ENCODE results near the gene POLQ.
"Not testable (repeated sequence)": the region's sequence is repeated elsewhere in the genome, so short reads cannot be mapped to it uniquely, and the experiment has no call there.

Gene POLQ

DNA sequence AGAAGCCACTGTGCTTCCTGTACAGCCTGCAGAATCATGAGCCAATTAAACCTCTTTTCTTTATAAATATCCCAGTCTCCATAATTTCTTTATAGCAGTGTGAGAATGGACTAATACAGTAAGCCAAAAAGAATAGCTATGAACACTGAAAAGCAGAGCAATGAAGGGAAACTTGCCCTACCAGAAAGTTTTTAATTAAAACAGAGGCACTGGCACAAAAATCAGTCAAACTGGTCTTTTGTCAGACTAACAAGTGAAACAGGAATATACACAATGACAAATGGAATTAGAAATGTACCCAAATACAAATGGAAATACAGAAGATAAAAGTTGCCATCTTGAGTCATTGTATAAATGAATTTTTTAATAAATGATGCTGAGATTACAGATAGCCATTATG lies 40.5 kb downstream of the POLQ start:
- no peak for DNase-seq

GRCh38 chr3:121504618-121505017 lies 41.2 kb downstream of the POLQ start:
- no peak for DNase-seq

GRCh38 chr3:121496786-121497185 lies 49.0 kb downstream of the POLQ start:
- no peak for DNase-seq

- DNase-seq = no peak
These were observed 52.4 kb downstream of the POLQ start for GRCh38 chr3:121493431-121493830.

- no peak for DNase-seq
These were observed 54.0 kb downstream of the POLQ start for GRCh38 chr3:121491683-121492320.

GRCh38 chr3:121490161-121490560 lies 55.6 kb downstream of the POLQ start:
- no peak for DNase-seq

DNA sequence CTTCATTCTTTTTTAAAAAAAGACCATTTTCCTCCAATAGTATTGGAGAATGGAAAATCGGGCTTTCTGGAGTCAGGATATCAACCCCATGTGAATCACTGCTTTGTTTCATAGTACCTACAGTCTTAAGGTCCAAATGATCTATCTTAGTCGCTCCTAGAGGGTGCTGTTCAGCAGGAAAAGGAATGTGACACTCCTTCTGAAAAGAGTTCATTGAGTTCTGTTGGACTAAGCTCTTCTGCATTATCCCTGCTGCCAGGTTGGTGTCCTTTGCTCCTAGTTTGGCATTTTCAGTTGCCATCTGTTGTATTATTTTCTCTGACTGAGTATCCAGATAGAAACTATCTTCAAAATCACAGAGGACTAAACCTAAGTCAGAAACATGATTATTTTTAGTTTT lies 57.2 kb downstream of the POLQ start:
- no peak for DNase-seq

DNA sequence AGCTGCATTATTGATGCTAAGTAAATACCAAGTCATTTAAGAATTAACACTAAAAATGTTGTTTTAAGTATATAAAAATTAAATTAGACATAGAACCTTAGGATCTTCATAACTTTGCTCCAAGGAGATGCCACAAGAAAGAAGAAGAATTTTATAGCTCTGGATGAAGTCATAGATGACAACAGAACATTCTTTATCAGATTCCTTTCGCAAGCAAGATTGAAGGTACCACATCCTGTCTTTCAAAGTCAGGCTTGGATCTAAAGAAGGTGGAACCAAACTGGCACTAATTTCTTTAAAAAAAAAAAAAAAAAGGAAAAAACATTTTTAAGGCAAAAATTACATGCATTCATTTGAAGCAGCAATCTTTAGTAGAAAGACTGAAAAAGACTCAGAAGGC lies 62.5 kb downstream of the POLQ start:
- DNase-seq = no peak

DNA sequence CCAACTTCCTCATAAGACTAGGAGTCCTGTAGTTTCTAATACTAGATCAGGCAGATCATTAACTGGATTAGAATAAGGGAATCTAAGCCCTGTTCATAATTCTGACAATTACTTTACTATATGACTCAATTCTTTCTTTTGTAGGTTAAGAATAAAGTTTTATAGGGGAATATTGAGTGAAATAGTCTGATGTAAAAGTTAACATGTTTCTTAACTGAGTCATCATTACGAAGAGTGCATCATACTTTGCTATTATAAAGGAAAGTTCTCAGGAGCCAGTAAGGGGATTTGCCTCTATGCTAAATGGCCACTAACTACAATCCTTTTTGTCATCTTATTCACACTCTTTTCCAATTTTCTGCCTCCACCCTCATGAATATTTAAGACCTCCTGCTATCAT lies 63.1 kb downstream of the POLQ start:
- no peak for DNase-seq

DNA sequence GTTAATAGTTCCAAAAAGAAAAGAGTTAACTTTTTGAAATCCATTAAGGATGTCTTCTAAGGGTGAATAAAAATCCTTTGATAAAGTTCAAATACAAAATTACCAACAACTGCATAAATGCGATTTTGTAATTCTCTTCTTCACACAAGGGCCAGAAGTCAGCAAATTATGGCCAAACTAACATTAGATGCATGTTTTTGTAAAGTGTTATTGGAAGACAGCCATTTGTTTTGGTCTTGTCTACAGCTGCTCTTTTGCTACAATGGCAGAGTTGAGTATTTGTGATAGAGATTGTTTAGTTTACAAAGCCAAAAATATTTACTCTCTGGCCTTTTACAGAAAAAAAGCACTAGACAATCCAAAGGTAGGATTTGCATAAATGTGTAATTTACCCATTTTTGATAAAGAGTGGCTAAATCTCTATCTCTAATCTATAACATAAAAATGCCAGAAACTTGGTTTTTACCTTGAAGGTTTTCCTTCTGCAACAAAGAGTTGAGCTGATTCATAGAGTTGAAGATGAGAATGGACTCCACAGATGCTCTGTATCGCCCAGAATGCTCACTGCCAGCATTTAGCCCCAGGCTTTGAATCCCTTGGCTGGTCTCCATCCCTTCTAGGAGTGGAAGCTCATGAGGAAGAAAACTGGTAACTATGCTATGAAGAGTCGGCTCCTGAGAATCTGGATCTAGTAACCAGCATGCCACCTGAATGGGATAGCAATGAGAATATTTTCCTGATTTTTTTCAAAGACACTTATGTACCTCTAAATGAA lies 64.5 kb downstream of the POLQ start:
- DNase-seq = no peak

DNA sequence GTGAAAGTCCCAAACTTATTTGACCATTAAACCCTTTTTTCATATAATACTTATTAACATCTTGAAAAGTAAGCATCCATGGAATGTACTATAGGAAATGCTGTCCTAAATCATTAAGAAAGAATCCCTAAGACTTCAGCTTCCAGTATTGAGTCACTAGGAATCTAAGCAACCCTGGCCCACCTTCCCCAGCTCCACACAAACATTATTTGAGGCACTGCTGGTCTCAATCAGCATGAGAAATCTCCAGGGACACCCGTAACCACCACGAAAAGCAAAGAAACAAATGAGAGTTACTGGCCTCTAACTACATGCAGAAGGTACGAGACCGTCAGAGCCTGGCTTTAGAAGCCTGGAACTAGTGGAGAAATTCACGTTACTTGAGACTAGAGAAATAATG lies 68.2 kb downstream of the POLQ start:
- no peak for DNase-seq

- DNase-seq = no peak
These were observed 72.8 kb downstream of the POLQ start for GRCh38 chr3:121473001-121473400.

- DNase-seq = no peak
These were observed 78.7 kb downstream of the POLQ start for GRCh38 chr3:121467085-121467484.

DNA sequence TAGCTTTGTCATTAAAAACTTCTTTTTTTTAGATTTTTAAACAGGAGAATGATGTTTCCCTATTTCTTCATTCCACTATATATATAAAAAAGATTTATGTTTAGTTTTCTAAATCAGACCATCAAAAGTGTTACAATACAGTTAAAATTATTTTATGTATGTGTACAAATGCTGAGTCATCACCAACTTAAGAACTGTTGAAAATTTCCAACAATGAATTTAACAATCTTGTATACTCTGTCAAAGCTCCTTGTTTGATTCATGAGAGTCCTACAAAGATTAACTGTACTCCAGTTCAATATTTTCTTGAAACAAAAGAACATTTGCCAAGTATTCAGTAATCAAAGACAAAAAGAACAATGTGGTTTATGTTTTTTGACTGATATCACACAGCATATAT lies 82.0 kb downstream of the POLQ start:
- DNase-seq = no peak

DNA sequence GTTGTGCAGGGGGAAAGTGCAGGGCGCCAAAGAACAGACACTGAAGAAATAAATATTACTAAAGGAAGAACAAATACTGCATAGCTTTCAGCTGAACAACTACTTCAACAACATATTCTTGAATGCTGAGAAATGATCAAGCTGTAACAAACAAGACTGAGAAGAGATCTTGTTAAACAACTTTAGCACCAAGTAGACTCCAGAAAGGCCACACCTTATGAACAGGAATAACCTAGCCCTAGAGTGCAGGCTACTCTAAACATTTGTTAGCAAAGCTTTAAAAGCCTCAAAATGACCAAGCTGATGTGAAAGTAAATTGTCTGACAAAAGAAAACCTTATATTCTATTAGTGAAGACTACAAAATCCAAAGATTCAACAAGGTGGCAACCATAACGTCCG lies 83.2 kb downstream of the POLQ start:
- DNase-seq = no peak

DNA sequence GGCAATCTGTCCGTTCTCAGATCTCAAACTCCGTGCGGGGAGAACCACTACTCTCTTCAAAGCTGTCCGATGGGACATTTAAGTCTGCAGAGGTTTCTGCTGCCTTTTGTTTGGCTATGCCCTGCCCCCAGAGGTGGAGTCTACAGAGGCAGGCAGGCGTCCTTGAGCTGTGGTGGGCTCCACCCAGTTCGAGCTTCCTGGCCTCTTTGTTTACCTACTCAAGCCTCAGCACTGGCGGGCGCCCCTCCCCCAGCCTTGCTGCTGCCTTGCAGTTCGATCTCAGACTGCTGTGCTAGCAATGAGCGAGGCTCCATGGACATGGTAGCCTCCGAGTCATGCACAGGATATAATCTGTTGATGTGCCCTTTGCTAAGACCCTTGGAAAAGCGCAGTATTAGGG lies 94.0 kb downstream of the POLQ start:
- not testable (repeated sequence) for DNase-seq

GRCh38 chr3:121443456-121443855 lies 102.3 kb downstream of the POLQ start:
- no peak for DNase-seq

DNA sequence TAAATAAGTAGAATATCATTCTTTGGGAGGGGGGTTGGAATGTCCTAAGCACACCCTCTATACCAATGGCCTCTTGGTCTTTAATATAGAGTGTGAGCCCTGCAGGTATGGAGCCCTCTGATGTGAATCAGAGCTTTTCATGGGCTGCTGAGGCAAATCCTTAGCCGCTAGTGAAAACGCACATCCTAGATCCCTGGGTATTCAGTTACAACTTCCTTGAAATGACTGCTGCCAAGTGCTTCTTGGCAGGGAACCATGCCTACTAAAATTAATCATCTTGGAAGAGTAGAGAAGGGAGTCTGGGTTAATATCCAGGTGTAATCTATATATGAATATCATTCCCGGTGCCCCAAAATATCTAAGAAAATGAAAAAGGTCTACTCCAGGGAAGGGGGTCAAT lies 109.1 kb downstream of the POLQ start:
- DNase-seq = no peak

DNA sequence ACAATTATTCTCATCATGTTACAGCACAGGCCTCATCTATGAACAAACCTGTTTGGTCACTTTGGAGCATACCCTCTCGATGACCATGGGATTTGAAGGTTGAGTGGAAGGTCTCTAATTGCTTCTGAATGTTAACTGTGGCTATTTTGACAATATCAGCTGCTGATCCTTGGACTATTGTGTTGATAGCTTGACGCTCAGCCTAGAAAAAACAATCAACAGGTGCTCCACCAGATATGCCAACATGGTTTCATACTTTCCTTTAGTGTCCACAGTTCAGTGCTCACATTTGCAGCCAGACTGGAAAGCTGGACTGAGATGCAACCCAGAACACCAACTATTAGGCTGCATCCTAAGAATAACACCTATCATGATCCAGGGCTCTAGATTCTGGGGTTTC lies 109.7 kb downstream of the POLQ start:
- DNase-seq = no peak

DNA sequence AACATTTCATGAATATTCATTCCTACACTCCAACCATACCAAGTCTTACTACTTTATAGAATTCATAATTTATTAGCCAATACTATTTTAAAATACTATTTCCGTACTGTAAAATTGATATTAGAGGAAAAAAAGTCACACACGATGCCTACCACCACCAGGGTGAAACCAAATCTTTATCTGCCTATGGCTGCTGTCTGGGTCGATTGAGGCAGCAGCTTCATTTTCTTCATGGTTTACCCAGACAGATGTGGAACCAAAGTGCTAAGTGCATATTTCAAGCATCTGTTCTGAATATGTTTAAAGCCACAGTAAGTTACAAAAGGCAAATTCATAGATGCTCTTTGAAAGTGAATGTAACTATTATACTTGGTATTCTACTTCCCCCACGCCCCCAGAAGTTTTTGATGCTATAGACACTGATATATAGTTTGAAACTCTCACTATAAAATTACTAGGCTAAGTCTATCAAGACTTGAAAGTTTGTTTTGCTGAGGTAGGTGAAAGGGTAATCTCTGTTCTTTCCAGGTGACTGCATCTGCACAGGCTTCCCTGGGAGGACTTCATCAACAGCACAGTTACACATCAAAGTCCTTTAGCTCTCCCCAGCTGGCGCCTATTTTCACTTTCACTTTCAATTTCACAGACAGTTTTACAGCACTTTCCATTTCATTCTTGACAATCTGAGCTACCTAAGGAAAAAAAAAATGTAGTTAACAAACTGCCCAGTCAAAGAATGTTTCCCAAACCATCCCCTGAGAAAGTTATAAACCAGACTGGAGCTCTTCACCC lies 113.9 kb downstream of the POLQ start:
- DNase-seq = peak in 2 of 4 experiments; percentile 11 to 18

- no peak for DNase-seq
These were observed 115.0 kb downstream of the POLQ start for GRCh38 chr3:121430664-121431215.

- DNase-seq = no peak
These were observed 121.2 kb downstream of the POLQ start for GRCh38 chr3:121424549-121424948.

GRCh38 chr3:121418182-121418581 lies 127.6 kb downstream of the POLQ start:
- DNase-seq = no peak

DNA sequence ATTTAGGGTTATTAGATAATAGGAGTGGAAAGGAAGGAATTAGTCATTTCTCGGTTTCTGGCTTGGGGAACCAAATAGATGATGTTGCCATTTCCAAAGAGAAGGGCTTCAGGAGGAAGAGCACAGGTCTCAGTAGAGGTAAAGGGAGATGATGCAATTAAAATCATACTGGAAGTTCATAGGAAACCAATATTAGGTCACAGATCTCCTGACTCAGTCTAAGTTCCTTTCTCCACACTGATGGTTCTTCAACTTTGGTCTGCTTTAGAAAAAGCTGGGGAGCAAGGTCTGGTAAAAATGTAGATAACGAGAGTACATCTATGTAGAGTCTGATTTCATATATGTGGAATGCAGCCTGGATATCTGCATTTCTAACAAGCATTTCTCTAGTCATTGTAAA lies 130.9 kb downstream of the POLQ start:
- no peak for DNase-seq

Data from activated CD4-positive, CD25-positive, alpha-beta regulatory T cell (primary cell).